Stomach (tissue), 9 donors: Measurements from ENCODE around the gene ADH1C. TPM values are rescaled to one million over a fixed set of nuclear protein-coding genes. Genes with fewer than 3 reads are reported as not detected.

ENCODE experiments used
- DNase-seq, 2 donors: peaks; one replicate each; pipeline versions ENCODE4 v3.0.0 to v3.0.0-alpha.2; 2013 to 2019
- H3K27ac ChIP-seq, 5 donors: fragments of 200-600 bp in 4 of 5; sonication (generic) in 4 of 5; one replicate each; pipeline ENCODE4 v1.5.1; 2013 to 2019; ENCODE audit warnings: mild to moderate bottlenecking in 1 of 5, moderate library complexity in 1 of 5
- H3K27me3 ChIP-seq, 3 donors: fragments of 200-600 bp; sonication (generic); one replicate each; pipeline ENCODE4 v1.5.1; 2017 to 2019; ENCODE audit warnings: mixed run types in 1 of 3
- H3K36me3 ChIP-seq, 4 donors: fragments of 200-600 bp; sonication (generic); 1 replicate in 3 of 4; 2 replicates in 1 of 4; pipeline ENCODE4 v1.5.1; 2016 to 2019
- H3K4me1 ChIP-seq, 4 donors: fragments of 200-600 bp; sonication (generic); one replicate each; pipeline ENCODE4 v1.5.1; 2016 to 2019
- H3K4me3 ChIP-seq, 4 donors: fragments of 200-600 bp; sonication (generic) in 3 of 4; one replicate each; pipeline ENCODE4 v1.5.1; 2016 to 2019; ENCODE audit warnings: mild to moderate bottlenecking in 1 of 4
- H3K9me3 ChIP-seq, 4 donors: fragments of 200-600 bp; sonication (generic); one replicate each; pipeline ENCODE4 v1.5.1; 2016 to 2019
- EP300 ChIP-seq: sonication (generic); formaldehyde crosslinking; IDR thresholded peaks from one replicate; pipeline ENCODE4 v1.6.1; 2017; ENCODE audit warnings: antibody characterized with exemption
- POLR2A ChIP-seq, 4 donors: fragments of 450-650 bp; IDR thresholded peaks; one replicate each; pipeline ENCODE4 v1.6.1; 2016; ENCODE audit warnings: antibody characterized with exemption in 4 of 4, control low read depth in 2 of 4, mild to moderate bottlenecking in 1 of 4, moderate library complexity in 1 of 4
- POLR2AphosphoS5 ChIP-seq, 3 donors: sonication (generic); formaldehyde crosslinking; IDR thresholded peaks; one replicate each; pipeline ENCODE4 v1.6.1; 2016; ENCODE audit warnings: antibody characterized with exemption in 3 of 3
- WGBS, 5 donors: extraction: QIAGEN DNeasy Blood & Tissue Kit in 3 of 5; methylation state at CpG; one replicate each; pipeline versions ENCODE4 v1.1.5 to v1.1.7; 2013 to 2018; 5-methylcytosine and 5-hydroxymethylcytosine counted together
- intact Hi-C: fragments of 100-400 bp; cut with DNase I; formaldehyde crosslinking; loops from one replicate; pipeline ENCODE4 v1.15.1; 2023; ENCODE audit warnings: low total_unique reads
- polyA plus RNA-seq, 3 donors: library from polyadenylated mRNA; stranded (reverse); fragments of 200-250 nt; gene quantifications; one replicate each; pipeline ENCODE4 v1.2.3, GENCODE V29; 2013
- total RNA-seq, 5 donors: library from RNA; depleted of rRNA; stranded (reverse); fragments of >200 nt; gene quantifications; one replicate each; pipeline versions ENCODE4 v1.1.0 to v1.2.3, GENCODE V29; 2014 to 2016
- TF ChIP-seq, protein P1 (sequence below), 7 experiments: fragments of 450-650 bp in 4 of 7; fragments of 200-600 bp in 3 of 7; sonication (generic) in 3 of 7; IDR thresholded peaks; one replicate each; pipeline ENCODE4 v1.5.1; 2016 to 2019; ENCODE audit warnings: antibody characterized with exemption in 7 of 7, control low read depth in 2 of 7, mild to moderate bottlenecking in 1 of 7
- donor health status: healthy with polysubstance abuse.
- donor health status: Bipolar disorder and iron deficiency.
- donor health status: healthy.

The ADH1C gene
- total and polyA plus RNA-seq, 8 donors = 29.9 to 427 (median 76.5) TPM; not detected in 1

DNA sequence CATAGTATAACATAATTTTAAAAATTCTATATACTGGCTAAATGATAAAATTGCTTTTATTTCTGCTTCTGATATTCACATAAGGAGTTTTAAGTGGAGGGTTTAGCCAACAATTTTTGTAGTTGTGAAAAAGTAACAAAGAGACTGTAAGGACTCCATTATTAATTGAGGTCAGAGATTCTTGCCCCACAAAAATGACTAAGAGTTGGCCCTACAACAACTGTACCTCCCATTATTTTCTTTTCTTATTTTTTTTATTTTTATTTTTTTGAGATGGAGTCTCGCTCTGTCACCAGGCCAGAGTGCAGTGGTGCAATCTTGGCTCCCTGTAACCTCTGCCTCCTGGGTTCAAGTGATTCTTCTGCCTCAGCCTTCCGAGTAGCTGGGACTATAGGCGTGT, 21.9 kb downstream of the ADH1C start:
- peaks cover 0 to 8% (median under 1%) of the 10 kb centered on the region in 4 donors for H3K4me1 ChIP-seq
- H3K27ac ChIP-seq = peak overlapping the region in 1 of 5 donors; percentile 39
- DNase-seq = no peak
- H3K9me3 ChIP-seq = peaks cover 0 to 13% (median 5%) of the 10 kb centered on the region in 4 donors
- TF ChIP-seq EP300 = no peak
- TF ChIP-seq POLR2A (IDR thresholded peaks at IDR 0.05) = no peak
- TF ChIP-seq, protein P1, sequence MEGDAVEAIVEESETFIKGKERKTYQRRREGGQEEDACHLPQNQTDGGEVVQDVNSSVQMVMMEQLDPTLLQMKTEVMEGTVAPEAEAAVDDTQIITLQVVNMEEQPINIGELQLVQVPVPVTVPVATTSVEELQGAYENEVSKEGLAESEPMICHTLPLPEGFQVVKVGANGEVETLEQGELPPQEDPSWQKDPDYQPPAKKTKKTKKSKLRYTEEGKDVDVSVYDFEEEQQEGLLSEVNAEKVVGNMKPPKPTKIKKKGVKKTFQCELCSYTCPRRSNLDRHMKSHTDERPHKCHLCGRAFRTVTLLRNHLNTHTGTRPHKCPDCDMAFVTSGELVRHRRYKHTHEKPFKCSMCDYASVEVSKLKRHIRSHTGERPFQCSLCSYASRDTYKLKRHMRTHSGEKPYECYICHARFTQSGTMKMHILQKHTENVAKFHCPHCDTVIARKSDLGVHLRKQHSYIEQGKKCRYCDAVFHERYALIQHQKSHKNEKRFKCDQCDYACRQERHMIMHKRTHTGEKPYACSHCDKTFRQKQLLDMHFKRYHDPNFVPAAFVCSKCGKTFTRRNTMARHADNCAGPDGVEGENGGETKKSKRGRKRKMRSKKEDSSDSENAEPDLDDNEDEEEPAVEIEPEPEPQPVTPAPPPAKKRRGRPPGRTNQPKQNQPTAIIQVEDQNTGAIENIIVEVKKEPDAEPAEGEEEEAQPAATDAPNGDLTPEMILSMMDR (IDR thresholded peaks at IDR 0.05) = no peak
- no peak for TF ChIP-seq POLR2AphosphoS5 (IDR thresholded peaks at IDR 0.05)
- 83 to 95% (median 94%) methylated on average over 3 of the region's 3 CpGs for WGBS, 5 donors
- no peaks in the 10 kb centered on the region for H3K36me3 ChIP-seq
- intact Hi-C loops = no loop called here
- H3K4me3 ChIP-seq = no peak overlapping the region
- H3K27me3 ChIP-seq = no peaks in the 10 kb centered on the region

DNA sequence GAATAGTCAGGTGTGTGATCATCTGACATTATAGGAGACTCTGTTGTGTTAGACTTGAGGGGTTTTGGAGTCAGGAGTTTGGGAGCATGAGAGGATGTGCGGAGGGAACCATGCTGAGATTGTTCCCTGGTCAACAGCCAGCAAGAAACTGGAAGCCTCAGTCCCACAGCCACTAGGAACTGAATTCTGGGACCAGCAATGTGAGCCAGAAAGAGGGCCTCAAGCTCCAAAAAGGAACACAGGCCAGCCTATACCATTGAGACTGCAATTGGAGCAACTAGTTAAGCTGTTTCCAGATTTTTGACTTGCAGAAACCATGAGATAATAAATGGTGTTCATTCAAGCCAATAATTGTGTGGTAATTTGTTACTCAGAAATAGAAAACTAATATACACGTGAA, 22.7 kb downstream of the ADH1C start:
- peak in 1 of 2 donors; percentile 8 for DNase-seq
- no peaks in the 10 kb centered on the region for H3K36me3 ChIP-seq
- H3K9me3 ChIP-seq = peaks cover 0 to 13% (median 5%) of the 10 kb centered on the region in 4 donors
- H3K4me3 ChIP-seq = no peak overlapping the region
- intact Hi-C loops = no loop called here
- peaks cover 0 to 15% (median 3%) of the 10 kb centered on the region in 4 donors for H3K4me1 ChIP-seq
- TF ChIP-seq POLR2AphosphoS5 (IDR thresholded peaks at IDR 0.05) = no peak
- peak overlapping the region in 1 of 5 donors; percentile 39 for H3K27ac ChIP-seq
- WGBS, 5 donors = 72 to 88% (median 78%) methylated on average over 2 of the region's 2 CpGs
- no peaks in the 10 kb centered on the region for H3K27me3 ChIP-seq

DNA sequence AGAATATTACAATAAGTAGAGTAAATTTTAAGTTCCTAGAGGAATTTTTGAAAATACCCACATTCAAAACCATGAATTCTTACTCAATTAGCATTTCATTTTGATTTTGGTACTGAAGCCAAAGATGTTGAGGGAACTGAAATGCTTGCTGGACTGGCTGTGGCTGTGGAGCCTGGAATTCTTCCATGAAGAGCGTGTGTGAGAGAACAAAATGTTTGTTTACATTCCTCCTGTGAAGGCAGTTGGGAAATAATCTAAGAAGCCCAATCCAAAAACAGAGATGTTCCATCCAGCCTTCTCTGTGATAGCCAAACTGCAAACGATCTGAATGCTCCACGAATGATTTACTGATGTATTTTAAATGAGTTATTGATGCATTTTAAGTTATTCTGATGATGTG, 27.6 kb downstream of the ADH1C start:
- TF ChIP-seq POLR2A (IDR thresholded peaks at IDR 0.05) (no peak), POLR2AphosphoS5 (IDR thresholded peaks at IDR 0.05) (peak; percentile 81 to 94 (median 86)), EP300 (peak; percentile 63)
- TF ChIP-seq, protein P1 (IDR thresholded peaks at IDR 0.05) = no peak
- intact Hi-C loops = no loop called here
- Histone ChIP-seq H3K36me3 (no peaks in the 10 kb centered on the region), H3K4me3 (no peak overlapping the region), H3K9me3 (peaks cover 0 to 13% (median 5%) of the 10 kb centered on the region in 4 donors), H3K27ac (peak overlapping the region in 3 of 5 donors; percentile 70 to 79 (median 77)), H3K4me1 (peaks cover 7 to 34% (median 17%) of the 10 kb centered on the region in 4 donors), H3K27me3 (no peaks in the 10 kb centered on the region)
- 28 to 37% (median 33%) methylated on average over 3 of the region's 3 CpGs for WGBS, 5 donors
- peak; percentile 33 to 85 for DNase-seq

DNA sequence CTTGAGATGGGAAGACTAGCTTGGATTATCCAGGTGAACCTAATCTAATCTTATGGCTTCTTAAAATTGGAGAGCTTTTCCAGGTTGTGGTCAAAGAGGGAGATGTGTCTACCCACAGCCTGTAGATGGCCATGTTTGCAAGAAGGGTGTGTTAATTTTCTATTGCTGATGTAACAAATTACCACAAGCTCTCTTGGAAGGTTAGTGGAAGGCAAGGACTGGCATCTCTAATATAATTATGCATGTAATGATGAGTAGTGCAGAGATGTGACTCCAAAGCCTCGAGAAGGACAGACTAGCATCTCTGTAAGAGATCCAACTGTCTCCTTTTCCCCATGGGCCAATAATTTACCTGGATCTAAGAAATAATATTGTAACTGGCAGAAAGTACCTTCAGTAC, 28.2 kb downstream of the ADH1C start:
- H3K27ac ChIP-seq = peak overlapping the region in 4 of 5 donors; percentile 54 to 79 (median 74)
- no peak overlapping the region for H3K4me3 ChIP-seq
- TF ChIP-seq POLR2AphosphoS5 (IDR thresholded peaks at IDR 0.05) (no peak), EP300 (no peak), POLR2A (IDR thresholded peaks at IDR 0.05) (no peak)
- TF ChIP-seq, protein P1 (IDR thresholded peaks at IDR 0.05) = no peak
- peaks cover 0 to 13% (median 5%) of the 10 kb centered on the region in 4 donors for H3K9me3 ChIP-seq
- no peaks in the 10 kb centered on the region for H3K36me3 ChIP-seq
- H3K4me1 ChIP-seq = peaks cover 7 to 34% (median 17%) of the 10 kb centered on the region in 4 donors
- intact Hi-C loops = no loop called here
- no peak for DNase-seq
- no peaks in the 10 kb centered on the region for H3K27me3 ChIP-seq
- WGBS, 5 donors = 56 to 75% (median 67%) methylated on average over 1 of the region's 1 CpG

DNA sequence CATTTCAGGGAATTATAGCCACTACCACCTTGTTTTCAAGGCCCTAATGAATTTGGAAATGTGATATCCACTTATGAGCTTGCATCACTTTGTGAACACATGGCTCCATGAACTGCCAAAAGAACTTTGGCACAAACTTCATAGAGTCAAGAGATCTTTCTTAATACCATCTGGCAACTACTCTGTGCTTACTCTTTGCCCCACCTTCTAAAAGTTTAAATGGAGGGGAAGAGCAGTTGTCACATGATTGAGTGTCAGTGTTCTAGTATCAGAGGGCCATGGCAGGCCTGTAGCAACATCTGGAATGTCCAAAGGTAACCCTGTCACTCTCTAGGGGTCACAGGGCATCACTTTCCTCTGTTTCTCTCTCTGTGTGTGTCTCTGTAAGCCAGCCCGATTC, 28.8 kb downstream of the ADH1C start:
- WGBS, 5 donors = 80 to 97% (median 93%) methylated on average over 1 of the region's 1 CpG
- peaks cover 7 to 34% (median 17%) of the 10 kb centered on the region in 4 donors for H3K4me1 ChIP-seq
- peak overlapping the region in 4 of 5 donors; percentile 54 to 79 (median 74) for H3K27ac ChIP-seq
- H3K27me3 ChIP-seq = no peaks in the 10 kb centered on the region
- H3K36me3 ChIP-seq = no peaks in the 10 kb centered on the region
- peak in 1 of 2 donors; percentile 15 for DNase-seq
- TF ChIP-seq, protein P1 (IDR thresholded peaks at IDR 0.05) = no peak
- peak; percentile 61 to 85 (median 72) for TF ChIP-seq POLR2AphosphoS5 (IDR thresholded peaks at IDR 0.05)
- no peak overlapping the region for H3K4me3 ChIP-seq
- peaks cover 0 to 13% (median 5%) of the 10 kb centered on the region in 4 donors for H3K9me3 ChIP-seq
- intact Hi-C loops = no loop called here
